Lower leg skin (tissue), 3 donors: ENCODE measurements around the gene DNER.

Source experiments
- POLR2A ChIP-seq, 2 donors: fragments of 450-650 bp; IDR thresholded peaks; one replicate each; pipeline ENCODE4 v1.6.1; 2016 to 2017; ENCODE audit warnings: antibody characterized with exemption in 2 of 2, mild to moderate bottlenecking in 1 of 2, moderate library complexity in 1 of 2
- TF ChIP-seq, protein P1 (sequence below), 3 donors: fragments of 450-650 bp; IDR thresholded peaks; one replicate each; pipeline ENCODE4 v1.5.1; 2016; ENCODE audit warnings: antibody characterized with exemption in 3 of 3, mild to moderate bottlenecking in 3 of 3, moderate library complexity in 2 of 3

DNA sequence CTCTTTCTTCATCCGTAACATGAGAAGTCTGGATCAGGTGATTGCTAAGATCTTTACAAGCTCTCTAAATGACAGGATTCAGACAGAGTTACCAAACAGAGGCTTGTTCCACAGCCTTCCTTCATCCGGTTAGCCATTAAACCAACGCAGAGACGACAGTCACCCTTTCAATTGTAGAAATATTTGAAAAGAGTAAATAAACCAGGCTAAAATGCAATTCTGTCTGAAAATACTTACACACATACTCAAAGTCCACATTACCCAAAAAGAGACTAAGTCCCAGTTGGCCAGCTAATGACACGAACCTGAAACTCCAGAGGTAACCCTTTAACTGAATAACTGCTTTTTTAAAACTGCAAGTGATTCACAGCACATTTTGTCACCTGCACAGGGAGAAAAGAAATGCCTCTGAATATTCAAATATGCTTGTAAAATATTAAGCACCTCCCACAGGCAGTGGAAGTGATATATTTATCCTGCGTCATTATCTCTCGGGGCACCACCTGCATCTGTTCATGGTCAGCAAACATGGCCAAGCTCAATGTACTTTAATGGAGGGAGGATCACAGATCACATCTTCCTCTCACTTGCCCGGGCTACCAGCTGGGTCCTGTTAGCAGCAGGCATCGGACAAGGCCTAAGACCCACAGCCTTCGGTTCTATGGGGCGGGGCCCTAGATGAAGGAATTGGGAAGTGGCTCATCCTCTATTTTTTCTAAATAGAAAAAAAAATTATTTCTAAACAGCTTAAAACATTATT is 38.8 kb upstream of the DNER start:
- TF ChIP-seq, protein P1, sequence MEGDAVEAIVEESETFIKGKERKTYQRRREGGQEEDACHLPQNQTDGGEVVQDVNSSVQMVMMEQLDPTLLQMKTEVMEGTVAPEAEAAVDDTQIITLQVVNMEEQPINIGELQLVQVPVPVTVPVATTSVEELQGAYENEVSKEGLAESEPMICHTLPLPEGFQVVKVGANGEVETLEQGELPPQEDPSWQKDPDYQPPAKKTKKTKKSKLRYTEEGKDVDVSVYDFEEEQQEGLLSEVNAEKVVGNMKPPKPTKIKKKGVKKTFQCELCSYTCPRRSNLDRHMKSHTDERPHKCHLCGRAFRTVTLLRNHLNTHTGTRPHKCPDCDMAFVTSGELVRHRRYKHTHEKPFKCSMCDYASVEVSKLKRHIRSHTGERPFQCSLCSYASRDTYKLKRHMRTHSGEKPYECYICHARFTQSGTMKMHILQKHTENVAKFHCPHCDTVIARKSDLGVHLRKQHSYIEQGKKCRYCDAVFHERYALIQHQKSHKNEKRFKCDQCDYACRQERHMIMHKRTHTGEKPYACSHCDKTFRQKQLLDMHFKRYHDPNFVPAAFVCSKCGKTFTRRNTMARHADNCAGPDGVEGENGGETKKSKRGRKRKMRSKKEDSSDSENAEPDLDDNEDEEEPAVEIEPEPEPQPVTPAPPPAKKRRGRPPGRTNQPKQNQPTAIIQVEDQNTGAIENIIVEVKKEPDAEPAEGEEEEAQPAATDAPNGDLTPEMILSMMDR (IDR thresholded peaks at IDR 0.05): no peak
- no peak for TF ChIP-seq POLR2A (IDR thresholded peaks at IDR 0.05)
